ENCODE results near the gene KCNMB1.

KCNMB1 gene

DNA sequence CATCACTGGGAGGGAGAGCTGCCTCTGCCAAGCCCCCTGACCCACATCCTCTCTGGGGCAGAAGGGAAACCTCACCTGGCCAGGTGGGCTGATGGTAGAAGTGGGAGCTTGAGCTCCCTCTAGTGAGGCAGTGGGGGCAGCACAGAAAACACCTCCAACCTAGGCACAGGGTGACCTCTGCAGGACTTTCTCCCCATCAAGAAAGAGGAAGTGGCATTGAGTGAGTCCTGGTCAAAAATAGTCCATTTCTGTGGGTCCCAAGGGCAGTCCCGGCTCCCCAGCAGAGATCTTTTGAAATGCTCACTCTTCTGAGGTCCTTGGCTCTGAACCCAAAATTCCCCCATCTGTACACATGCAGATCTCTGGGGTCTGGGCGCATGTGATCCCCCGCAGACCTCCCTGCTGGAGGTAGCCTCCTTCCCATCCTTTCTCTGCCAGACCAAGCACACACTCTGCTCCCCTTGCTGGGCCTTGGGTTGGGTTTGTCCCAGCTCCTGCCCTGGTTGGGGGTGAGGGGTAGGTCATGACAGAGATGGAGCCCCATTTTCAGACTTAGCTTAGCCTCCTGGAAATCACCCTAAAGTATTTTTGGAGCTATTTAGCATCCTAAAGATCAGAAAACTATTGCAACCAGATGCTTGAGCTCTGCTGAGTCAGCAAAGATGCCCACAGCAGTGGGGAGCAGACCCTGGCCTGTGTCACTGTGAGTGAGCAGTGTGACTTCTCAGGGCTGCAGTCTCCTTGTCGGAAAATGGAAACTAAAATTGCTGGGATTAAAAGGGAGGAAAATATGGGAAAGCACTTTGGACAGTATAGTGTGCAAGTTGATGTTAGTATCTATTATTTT is 50.0 kb downstream of the KCNMB1 start:
- no peak for TF ChIP-seq POLR2AphosphoS5 (IDR thresholded peaks at IDR 0.05; ENCODE audit: borderline replicate concordance, low read depth, low read length)
- TF ChIP-seq FOXP2 (optimal IDR thresholded peaks at IDR 0.05; ENCODE audit: control extremely low read depth, extremely low read length, insufficient read depth): no peak
- TF ChIP-seq EZH2 (IDR thresholded peaks at IDR 0.05): no peak
- no peak overlapping the region for H3K27ac ChIP-seq
- DNase-seq (ENCODE audit: low read depth, low spot score): no peak

DNA sequence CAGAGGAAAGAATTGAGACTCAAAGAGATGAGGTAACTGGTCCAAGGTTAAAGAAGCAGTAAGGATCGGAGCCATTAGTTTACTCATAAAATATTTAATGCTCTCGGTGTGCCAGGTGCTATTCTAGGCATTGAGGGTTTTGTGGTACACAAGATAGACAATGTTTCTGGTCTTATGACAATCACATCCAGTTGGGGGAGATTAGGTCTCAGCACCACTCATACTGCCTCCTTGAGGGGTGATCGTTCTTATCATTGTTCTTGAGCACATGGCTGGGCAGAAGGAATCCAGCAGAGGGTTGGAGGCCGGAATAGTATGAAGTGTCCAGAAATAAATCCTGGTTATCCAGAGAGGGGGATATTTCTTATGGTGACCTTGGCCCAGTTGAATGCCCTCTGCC is 50.9 kb downstream of the KCNMB1 start:
- Histone ChIP-seq H3K9me3 (ENCODE audit: low read depth, low read length) (no peaks in the 10 kb centered on the region), H3K4me3 (no peak overlapping the region), H3K36me3 (ENCODE audit: insufficient read depth, low read length) (no peaks in the 10 kb centered on the region), H3K27ac (no peak overlapping the region), H3K9ac (ENCODE audit: insufficient read length) (no peak overlapping the region)
- DNase-seq (ENCODE audit: low read depth, low spot score): no peak
- no peak for TF ChIP-seq POLR2AphosphoS5 (IDR thresholded peaks at IDR 0.05; ENCODE audit: borderline replicate concordance, low read depth, low read length)
- TF ChIP-seq FOXP2 (optimal IDR thresholded peaks at IDR 0.05; ENCODE audit: control extremely low read depth, extremely low read length, insufficient read depth): no peak
- no peak for TF ChIP-seq EZH2 (IDR thresholded peaks at IDR 0.05)

More for the DNA sequence above, 50.0 kb downstream of the KCNMB1 start:
- Histone ChIP-seq H3K4me3 (no peak overlapping the region), H3K9me3 (ENCODE audit: low read depth, low read length) (no peaks in the 10 kb centered on the region), H3K36me3 (ENCODE audit: insufficient read depth, low read length) (no peaks in the 10 kb centered on the region), H3K9ac (ENCODE audit: insufficient read length) (no peak overlapping the region)

DNA sequence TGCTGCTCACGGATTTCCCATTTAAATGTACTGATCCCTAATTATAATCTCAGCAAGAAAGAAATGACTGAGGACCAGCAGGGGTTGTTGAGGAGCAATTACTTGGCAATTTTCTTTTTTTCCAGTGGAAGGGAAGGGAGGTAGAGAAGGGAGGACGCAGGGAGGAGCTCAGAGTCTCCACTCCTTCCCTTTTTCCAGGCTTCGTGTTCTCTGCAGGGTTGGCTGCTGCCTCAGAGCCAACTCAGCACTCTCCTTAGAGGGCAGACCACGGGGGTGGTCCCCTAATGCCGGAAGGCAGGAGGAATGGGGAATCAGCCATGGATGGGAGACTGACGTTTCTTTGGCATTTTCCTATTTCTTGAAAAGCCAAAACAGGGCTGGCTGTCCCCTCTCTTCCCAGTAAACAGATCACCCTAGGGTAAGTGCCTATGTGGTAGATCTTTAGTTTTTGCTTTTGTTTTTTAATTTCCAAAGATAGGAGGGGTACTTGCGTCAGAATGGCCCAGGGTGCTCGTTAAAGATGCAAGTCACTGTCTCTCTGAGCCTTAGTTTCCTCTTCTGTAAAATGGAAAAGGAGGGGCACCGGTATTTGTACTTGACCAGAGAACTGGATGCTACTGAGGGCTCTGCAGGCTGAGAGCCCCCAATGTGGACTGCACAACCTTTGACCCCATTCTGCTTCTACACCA is 52.0 kb downstream of the KCNMB1 start:
- no peaks in the 10 kb centered on the region for H3K36me3 ChIP-seq (ENCODE audit: insufficient read depth, low read length)
- no peak for DNase-seq (ENCODE audit: low read depth, low spot score)
- no peak overlapping the region for H3K9ac ChIP-seq (ENCODE audit: insufficient read length)
- no peak overlapping the region for H3K27ac ChIP-seq
- no peak overlapping the region for H3K4me3 ChIP-seq
- TF ChIP-seq FOXP2 (optimal IDR thresholded peaks at IDR 0.05; ENCODE audit: control extremely low read depth, extremely low read length, insufficient read depth): no peak
- H3K9me3 ChIP-seq (ENCODE audit: low read depth, low read length): no peaks in the 10 kb centered on the region

DNA sequence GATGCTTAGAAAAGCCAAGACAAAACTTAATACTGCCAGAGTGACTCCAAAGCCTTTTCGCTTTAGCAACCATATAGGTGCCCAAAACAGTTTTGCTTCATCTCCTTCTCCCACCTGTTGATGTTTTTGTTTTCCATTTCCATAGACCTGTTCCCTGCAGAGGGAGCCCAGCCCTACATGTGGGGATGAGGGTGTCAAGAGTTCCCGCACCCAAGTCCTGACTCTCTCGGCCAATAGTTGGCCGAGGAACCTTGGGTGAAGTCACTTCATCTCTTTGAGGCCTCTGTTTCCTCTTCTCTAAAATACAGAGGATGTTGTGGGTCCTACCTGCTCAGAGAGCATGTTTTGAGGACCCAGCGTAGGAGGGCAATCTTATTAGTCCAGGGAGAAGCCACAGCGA is 53.1 kb downstream of the KCNMB1 start:
- H3K36me3 ChIP-seq (ENCODE audit: insufficient read depth, low read length): no peaks in the 10 kb centered on the region
- H3K9ac ChIP-seq (ENCODE audit: insufficient read length): no peak overlapping the region
- no peak for DNase-seq (ENCODE audit: low read depth, low spot score)
- H3K4me3 ChIP-seq: no peak overlapping the region
- H3K9me3 ChIP-seq (ENCODE audit: low read depth, low read length): no peaks in the 10 kb centered on the region
- no peak overlapping the region for H3K27ac ChIP-seq
- TF ChIP-seq FOXP2 (optimal IDR thresholded peaks at IDR 0.05; ENCODE audit: control extremely low read depth, extremely low read length, insufficient read depth) (no peak), POLR2AphosphoS5 (IDR thresholded peaks at IDR 0.05; ENCODE audit: borderline replicate concordance, low read depth, low read length) (no peak), EZH2 (IDR thresholded peaks at IDR 0.05) (no peak)

DNA sequence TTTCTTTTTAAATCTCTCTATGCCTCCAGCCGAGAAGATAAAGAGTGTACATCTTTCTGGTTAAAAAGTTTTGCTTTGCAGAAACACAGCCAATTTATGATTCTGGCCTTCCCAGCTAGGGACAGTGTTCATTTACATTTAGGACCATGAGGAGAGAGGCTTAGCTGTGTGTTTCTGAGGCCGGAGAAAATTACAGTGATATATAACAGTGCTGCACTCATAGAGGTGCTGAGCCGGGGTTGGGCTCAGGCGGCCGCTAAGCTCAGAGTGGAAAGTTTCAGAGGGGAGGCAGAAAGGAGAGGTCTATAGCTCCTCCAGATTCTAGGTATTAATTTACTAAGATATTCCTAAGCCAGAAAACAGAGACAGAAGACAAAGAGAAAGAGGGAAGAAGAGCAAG is 54.5 kb downstream of the KCNMB1 start:
- Histone ChIP-seq H3K4me3 (no peak overlapping the region), H3K9me3 (ENCODE audit: low read depth, low read length) (no peaks in the 10 kb centered on the region), H3K9ac (ENCODE audit: insufficient read length) (no peak overlapping the region), H3K27ac (no peak overlapping the region), H3K36me3 (ENCODE audit: insufficient read depth, low read length) (no peaks in the 10 kb centered on the region)
- no peak for TF ChIP-seq EZH2 (IDR thresholded peaks at IDR 0.05)
- no peak for TF ChIP-seq FOXP2 (optimal IDR thresholded peaks at IDR 0.05; ENCODE audit: control extremely low read depth, extremely low read length, insufficient read depth)
- no peak for TF ChIP-seq POLR2AphosphoS5 (IDR thresholded peaks at IDR 0.05; ENCODE audit: borderline replicate concordance, low read depth, low read length)
- no peak for DNase-seq (ENCODE audit: low read depth, low spot score)

DNA sequence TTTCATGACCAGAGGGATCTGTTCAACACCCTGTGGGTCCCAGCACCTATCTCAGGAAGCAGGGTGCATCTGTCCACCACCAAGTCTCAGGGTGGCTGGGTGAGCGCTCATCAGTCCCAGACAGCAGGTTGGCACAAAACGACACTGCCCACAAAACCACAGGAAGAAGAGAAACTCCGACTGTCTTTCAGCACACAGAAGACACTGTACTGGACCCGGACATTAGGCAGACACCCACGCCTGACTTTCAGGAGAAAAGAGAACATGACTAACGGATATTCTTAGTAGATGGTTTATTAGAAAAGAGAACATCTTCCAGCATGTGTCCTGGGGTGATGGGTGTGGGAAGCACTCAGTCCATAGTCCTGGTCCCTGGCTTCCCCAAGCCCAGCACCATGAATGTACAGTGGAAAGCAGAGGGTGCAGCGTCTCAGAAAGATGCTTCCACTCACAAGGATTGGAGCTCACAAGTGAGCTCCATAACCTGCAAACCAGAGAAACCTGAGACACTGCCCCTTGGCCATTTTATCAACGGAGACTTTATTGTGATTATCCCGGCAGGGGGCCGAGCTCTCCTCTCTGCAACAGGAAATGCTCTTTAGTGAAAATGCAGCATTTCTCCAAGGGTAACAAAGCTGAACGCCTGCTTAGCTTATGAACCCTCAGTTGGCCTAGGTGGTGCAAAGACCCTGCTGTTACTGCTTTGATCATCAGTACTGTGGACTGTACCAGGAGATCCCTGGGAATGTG is 55.8 kb downstream of the KCNMB1 start:
- Histone ChIP-seq H3K36me3 (ENCODE audit: insufficient read depth, low read length) (no peaks in the 10 kb centered on the region), H3K4me3 (no peak overlapping the region), H3K9me3 (ENCODE audit: low read depth, low read length) (no peaks in the 10 kb centered on the region), H3K27ac (no peak overlapping the region), H3K9ac (ENCODE audit: insufficient read length) (no peak overlapping the region)
- DNase-seq (ENCODE audit: low read depth, low spot score): no peak
- no peak for TF ChIP-seq FOXP2 (optimal IDR thresholded peaks at IDR 0.05; ENCODE audit: control extremely low read depth, extremely low read length, insufficient read depth)
- TF ChIP-seq EZH2 (IDR thresholded peaks at IDR 0.05): no peak
- 0 out of 2 replicates have a peak, but pooled peaks have one; percentile 31 for TF ChIP-seq POLR2AphosphoS5 (IDR thresholded peaks at IDR 0.05; ENCODE audit: borderline replicate concordance, low read depth, low read length)

DNA sequence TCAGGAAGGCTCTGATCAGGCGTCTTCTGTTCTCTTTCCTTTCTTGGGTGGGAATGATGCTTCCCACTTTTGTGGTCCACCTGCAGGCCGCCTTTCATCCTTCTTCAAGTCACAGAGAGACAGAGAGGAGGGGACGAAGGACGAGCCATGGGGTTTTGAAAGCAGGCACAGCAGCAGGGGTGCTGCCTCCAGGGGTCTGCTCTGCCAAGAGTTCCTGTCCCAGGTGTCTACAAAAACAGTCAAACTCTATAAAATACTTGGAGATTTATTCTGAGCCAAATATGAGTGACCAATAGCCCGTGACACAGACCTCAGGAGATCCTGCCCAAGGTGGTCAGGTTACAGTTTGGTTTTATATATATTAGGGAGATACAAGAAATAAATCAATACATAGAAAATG is 57.1 kb downstream of the KCNMB1 start:
- no peak for DNase-seq (ENCODE audit: low read depth, low spot score)
- Histone ChIP-seq H3K4me3 (no peak overlapping the region), H3K27ac (no peak overlapping the region), H3K9me3 (ENCODE audit: low read depth, low read length) (no peaks in the 10 kb centered on the region), H3K36me3 (ENCODE audit: insufficient read depth, low read length) (no peaks in the 10 kb centered on the region), H3K9ac (ENCODE audit: insufficient read length) (no peak overlapping the region)
- TF ChIP-seq POLR2AphosphoS5 (IDR thresholded peaks at IDR 0.05; ENCODE audit: borderline replicate concordance, low read depth, low read length) (no peak), EZH2 (IDR thresholded peaks at IDR 0.05) (no peak), FOXP2 (optimal IDR thresholded peaks at IDR 0.05; ENCODE audit: control extremely low read depth, extremely low read length, insufficient read depth) (no peak)

DNA sequence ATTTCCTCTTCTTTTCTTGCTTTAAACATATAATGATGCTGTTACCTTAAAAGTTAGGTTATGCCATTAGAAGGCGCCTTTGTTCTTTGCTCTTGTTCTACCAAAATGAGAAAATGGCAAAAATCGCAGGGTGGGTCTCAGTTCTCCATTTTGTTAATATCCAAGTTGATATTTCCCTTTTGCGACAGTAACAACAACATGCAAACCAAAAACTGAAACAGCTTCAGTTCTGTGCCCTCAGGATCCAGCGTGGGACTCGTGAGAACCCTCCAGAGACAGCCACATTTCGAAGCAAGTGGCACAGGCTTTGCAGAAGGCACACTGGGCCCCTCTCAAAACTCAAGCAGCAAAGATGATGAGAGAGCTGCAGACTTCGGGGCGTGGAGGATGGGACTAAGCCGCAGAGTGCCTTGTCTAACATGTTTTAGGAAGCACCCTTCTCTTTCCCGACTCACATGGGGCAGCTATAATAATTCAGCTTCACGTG is 58.6 kb downstream of the KCNMB1 start:
- no peaks in the 10 kb centered on the region for H3K9me3 ChIP-seq (ENCODE audit: low read depth, low read length)
- no peak overlapping the region for H3K9ac ChIP-seq (ENCODE audit: insufficient read length)
- TF ChIP-seq EZH2 (IDR thresholded peaks at IDR 0.05) (no peak), FOXP2 (optimal IDR thresholded peaks at IDR 0.05; ENCODE audit: control extremely low read depth, extremely low read length, insufficient read depth) (no peak), POLR2AphosphoS5 (IDR thresholded peaks at IDR 0.05; ENCODE audit: borderline replicate concordance, low read depth, low read length) (no peak)
- no peak overlapping the region for H3K4me3 ChIP-seq
- no peak for DNase-seq (ENCODE audit: low read depth, low spot score)
- H3K27ac ChIP-seq: no peak overlapping the region
- no peaks in the 10 kb centered on the region for H3K36me3 ChIP-seq (ENCODE audit: insufficient read depth, low read length)
